Activated T-cell treated with anti-CD3 and anti-CD28 coated beads, Interleukin-2, amount 50 U/mL, for 1 hour (primary cell): ENCODE measurements around the gene SLC39A11.
"Not testable (repeated sequence)": the region's sequence is repeated elsewhere in the genome, so short reads cannot be mapped to it uniquely, and the experiment has no call there.

Source experiments
- DNase-seq: peaks from one replicate; pipeline ENCODE4 v3.0.0-alpha.2; 2020

SLC39A11 gene

DNA sequence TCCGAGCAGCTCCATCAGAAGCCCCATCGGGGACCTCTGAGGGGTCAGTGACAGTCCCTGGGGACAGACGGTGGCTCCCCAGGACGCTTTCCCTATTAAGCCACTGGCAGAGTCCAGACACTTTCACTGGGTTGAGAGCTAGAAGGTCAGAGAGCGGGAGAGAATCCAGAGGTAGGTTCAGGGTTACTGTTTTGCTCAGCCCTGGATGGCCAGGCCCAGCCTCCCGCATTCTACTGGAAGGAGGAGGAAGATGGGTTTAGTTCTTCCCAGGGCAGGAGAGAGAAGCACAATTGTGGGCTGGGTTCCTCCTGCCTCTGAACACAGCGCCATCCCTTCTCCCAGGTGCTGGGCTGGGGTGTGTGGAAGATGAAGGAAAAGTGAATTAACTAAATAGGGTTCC is 452.8 kb downstream of the SLC39A11 start:
- DNase-seq, result no peak

DNA sequence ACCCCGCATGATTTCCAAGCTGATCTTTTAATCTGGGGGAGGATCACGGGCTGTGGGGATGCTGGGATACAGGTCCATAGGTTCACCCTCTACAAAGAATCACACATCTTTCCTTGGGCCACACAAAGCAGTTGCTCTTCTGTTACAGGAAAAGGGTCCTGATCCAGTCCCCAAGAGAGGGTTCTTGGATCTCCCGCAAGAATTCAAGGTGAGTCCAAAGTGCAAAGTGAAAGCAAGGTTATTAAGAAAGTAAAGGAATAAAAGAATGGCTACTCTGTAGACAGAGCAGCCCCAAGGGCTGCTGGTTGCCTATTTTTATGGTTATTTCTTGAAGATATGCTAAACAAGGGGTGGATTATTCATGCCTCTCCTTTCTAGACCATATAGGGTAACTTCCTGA is 453.6 kb downstream of the SLC39A11 start:
- not testable (repeated sequence) for DNase-seq

GRCh38 chr17:72635034-72635635 is 457.4 kb downstream of the SLC39A11 start:
- DNase-seq, result no peak

DNA sequence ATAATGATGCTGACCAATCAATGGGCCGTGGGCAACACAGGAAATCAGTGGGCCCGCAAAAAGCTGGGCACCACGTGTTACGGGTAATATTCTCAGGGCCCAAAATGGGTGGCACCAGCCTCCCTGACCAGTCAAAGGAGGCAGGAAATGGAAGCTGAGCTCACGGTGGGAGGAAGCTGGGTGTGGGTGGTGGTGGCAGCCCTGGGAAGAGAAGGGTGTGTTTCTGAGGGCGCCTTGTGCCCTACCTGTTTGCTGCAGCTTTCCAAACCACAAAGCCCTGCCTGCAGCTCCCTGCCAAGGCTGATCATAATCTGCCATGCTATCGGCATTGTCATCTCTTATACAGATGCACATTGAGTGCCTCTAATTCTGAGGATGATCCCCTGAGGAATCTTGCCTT is 457.9 kb downstream of the SLC39A11 start:
- no peak for DNase-seq

GRCh38 chr17:72631949-72632684 is 460.4 kb downstream of the SLC39A11 start:
- DNase-seq, result no peak

DNA sequence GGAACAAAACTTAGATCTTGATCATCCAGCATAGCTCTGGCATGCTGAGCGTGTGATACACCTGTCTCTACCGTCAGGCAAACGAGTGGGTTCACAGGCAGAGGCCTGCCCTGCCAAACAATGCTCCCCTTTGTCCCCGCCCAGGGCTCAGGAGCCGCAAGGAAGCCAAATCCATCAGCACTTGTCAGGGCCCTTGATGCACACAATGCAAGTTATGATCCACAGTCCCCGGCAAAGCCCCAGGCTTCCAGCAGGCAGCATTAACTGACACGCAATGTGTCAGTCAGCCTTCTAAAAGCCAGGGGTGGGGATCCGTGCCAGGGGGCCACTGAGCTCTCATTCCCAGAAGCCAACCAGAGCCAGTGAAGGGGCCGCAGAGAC is 460.9 kb downstream of the SLC39A11 start:
- no peak for DNase-seq

GRCh38 chr17:72624652-72625051 is 467.8 kb downstream of the SLC39A11 start:
- no peak for DNase-seq

DNA sequence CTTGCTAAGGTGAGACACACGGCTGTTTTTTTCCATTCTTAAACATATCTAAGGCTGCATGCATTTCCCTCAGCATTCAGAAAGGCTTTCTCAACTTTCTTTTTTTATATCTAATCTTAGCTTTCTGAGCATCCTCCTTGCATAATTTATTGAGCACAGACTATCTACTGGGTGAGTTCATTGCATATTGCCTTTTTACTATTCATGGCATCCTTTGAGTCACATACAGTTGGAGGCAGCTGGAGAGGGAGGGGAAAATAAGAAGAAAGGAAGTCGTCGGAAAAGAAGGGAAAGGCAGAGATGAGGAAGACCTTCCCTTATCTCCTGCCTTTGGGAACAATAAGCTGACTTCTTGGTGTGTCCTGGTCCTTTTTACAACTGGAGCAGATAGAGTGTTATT is 468.3 kb downstream of the SLC39A11 start:
- DNase-seq, result no peak

DNA sequence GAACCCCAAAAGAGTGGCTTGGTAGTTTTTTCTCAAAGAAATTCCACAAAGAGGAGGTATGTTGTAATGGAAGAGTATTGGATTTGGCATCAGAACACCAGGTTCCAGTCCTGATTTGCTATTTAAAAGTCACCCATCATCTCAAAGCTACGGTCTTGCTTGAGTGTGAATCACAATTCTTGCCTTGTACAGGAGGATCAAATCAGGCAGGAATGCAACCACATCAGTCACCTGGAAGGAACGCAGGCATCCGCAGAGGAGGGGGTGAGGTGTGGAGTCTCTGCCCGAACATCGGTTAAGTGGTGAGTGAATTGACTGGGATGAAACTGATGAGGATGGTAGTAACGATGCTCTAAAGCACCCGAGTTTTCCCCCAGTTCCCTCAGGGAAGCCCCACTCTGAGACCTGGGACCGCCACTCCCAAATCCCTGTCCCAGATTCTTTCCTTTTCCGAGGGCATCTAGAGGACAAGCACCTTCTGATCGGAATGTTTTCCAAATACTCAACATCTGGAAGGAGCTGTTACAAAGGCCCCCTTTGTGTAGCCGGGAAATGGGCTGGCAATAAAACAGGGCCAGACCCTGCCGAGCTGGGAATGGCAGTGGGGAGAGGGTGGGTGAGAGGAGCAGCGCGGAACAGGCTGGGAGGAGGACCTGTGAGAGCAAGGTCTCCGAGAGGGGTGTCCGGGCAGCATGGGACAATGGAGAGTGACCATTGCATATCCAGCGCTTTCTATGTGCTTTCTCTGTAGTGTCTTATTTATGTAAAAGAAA is 469.6 kb downstream of the SLC39A11 start:
- DNase-seq, result no peak

DNA sequence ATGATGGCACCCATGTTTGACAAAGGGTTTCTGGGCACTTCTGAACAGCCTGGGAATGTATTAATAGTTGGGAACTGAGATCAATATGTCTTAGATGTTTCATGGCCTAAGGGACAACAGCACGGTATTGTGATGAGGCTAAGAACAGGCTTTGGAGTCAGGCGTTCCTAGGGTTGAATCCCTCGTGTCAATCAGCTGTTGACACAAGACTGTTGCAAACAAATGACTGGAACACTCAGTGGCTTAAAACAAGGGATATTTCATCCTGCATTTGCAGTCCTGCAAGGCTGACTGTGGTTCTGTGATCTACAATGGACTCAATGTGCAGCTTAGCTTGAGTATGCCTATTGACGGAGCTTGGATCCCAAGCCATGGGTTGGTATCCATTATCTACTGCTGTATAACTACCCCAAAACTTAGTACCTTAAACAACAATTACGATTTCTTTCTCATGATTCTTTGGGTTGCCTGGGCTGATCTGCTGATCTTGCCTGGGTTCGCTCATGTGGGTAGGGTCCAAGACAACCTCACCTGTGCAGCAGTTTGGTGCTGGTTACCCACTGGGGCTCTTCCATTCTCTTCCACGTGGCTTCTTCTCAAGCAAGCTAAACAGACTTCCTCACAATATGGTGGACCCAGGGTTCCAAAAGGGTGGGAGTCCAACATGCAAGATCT is 472.4 kb downstream of the SLC39A11 start:
- DNase-seq, result no peak

DNA sequence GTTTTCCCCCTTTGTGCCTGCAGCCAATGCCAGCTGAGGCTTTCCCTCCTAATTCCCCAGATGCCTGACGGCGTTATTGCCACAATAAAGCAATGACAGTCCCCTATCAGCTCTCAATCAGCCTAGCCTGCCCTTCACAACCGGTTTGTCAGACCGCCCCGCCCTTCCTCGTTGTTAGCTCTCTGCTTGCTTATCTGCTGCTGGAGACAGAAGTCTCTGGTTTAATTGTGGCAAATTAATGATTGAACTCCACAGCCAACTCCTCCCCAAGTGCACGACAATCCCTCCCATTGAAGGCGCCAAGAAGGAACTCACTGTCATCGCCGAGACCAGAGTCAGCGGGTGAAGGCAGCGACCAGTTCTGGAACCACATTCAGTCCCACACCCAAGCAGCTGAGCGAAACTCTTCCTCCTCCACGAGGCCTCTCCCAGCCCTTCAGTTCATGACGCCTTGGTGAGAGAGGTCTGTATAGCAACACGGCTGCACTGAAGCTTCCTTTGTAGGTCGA is 474.4 kb downstream of the SLC39A11 start:
- peak; percentile 26 for DNase-seq

- DNase-seq, result no peak
Observed at GRCh38 chr17:72617557-72617956, 474.9 kb downstream of the SLC39A11 start.

- no peak for DNase-seq
Observed at GRCh38 chr17:72616447-72616846, 476.0 kb downstream of the SLC39A11 start.

- DNase-seq, result no peak
Observed at GRCh38 chr17:72615627-72615991, 476.9 kb downstream of the SLC39A11 start.

DNA sequence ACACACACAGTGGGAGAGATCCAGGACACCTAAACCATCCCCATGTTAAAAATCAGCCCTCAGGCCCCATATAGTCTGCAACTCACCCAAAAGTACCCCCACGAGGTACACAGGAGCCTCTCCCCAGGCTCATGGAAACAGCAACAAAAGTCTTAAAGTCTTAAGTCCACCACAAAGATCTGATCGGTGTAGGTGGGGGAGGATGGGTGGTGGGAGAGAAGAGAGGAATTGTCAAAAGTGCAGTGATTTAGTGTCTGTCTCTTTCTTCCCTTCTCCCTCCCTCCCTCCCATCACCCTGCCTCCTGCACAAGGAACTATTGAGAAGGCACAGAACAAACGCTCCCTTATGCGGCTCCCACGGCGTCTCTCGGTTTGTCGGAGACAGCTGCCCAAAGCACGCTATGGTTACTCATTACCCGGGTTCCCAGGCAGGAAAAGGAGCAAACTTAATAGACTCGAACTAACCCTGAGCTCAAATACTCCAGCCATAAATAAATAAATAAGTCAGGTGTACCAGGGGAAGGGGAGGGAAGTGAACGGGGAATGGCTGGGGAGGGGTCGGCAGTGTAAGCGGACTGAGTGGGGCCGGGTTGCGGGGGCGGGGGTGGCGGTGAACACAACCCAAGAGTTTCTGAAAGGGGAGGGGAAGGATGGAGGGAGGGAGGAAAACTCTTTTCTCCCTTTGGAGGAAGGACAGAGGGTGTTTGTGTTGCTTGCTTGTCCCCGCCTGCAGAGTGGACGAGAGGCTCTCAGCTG is 477.4 kb downstream of the SLC39A11 start:
- no peak for DNase-seq

- no peak for DNase-seq
Observed at GRCh38 chr17:72614476-72614870, 478.0 kb downstream of the SLC39A11 start.

DNA sequence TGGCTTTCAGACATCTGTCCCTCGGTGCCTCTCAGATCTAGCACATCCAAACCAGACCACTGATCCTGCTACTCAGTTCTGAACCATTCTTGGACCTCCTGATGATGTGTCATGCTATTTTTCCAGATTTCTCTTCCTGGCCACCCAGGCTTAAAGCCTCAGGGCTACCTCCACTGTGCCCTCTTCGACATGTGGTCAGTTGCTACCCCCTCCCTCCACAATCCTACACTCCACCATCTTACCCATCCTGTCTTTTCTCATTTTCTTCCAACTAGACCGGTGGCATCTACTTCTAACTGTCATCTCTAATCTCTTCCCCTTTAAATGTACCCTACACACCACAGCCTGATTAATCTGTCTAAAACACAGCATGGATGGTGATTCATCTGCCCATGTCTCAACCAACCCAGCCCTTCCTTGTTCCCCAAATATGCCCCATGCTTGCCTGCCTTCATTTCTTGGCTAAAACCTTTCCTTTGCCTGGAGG is 478.6 kb downstream of the SLC39A11 start:
- no peak for DNase-seq

- no peak for DNase-seq
Observed at GRCh38 chr17:72613396-72613795, 479.1 kb downstream of the SLC39A11 start.

- DNase-seq, result no peak
Observed at GRCh38 chr17:72611172-72611571, 481.3 kb downstream of the SLC39A11 start.

DNA sequence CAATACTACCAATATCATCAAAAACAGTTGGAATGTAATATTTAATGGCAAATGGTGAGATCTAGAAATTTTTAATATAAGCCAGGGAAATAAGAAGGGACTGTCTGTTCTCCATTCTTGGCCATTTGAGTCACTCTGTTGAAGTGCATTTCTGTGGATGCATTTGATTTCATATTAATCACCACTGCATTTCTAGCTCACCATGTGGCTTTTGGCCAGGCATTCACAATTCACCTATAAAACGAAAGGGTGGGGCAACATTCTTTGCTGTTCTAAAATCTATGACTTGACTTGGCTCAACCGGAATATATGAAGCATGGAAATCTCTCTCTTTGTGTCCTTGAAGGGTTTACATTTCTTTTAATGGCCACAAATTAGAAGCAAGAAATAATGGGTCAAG is 483.0 kb downstream of the SLC39A11 start:
- DNase-seq, result no peak

GRCh38 chr17:72608436-72608835 is 484.1 kb downstream of the SLC39A11 start:
- no peak for DNase-seq

- no peak for DNase-seq
Observed at GRCh38 chr17:72606656-72607055, 485.8 kb downstream of the SLC39A11 start.
